Astrocyte of the spinal cord (primary cell): ENCODE measurements around the gene CRNN.

Experiments
- DNase-seq: peaks from one replicate; pipeline ENCODE4 v3.0.0; 2011; ENCODE audit warnings: low read depth, low spot score
- H3K4me3 ChIP-seq: 2 replicates; pipeline ENCODE4 v1.5.1; 2011; ENCODE audit warnings: low read depth, mild to moderate bottlenecking, low read length, moderate library complexity
- CTCF ChIP-seq: IDR thresholded peaks from 2 replicates; pipeline ENCODE4 v1.5.1; 2012; ENCODE audit warnings: low read depth, mild to moderate bottlenecking, low read length, inconsistent platforms
- in situ Hi-C: cut with HindIII; loops from 2 replicates; pipeline ENCODE4 v1.10.0; 2017; ENCODE audit warnings: low sequenced_read_pairs

The CRNN gene

GRCh38 chr1:152448095-152448494, 34.0 kb upstream of the CRNN start:
- no peak for TF ChIP-seq CTCF
- H3K4me3 ChIP-seq, result no peak overlapping the region
- DNase-seq, result no peak
- in situ Hi-C loops, result no loop called here

- no peak overlapping the region for H3K4me3 ChIP-seq
- no peak for DNase-seq
- TF ChIP-seq CTCF, result no peak
- in situ Hi-C loops, result no loop called here
Observed at GRCh38 chr1:152447484-152447883, 33.4 kb upstream of the CRNN start.

- H3K4me3 ChIP-seq, result no peak overlapping the region
- no peak for DNase-seq
- TF ChIP-seq CTCF, result no peak
- in situ Hi-C loops, result no loop called here
Observed at GRCh38 chr1:152444045-152444444, 30.0 kb upstream of the CRNN start.

GRCh38 chr1:152442765-152443164, 28.7 kb upstream of the CRNN start:
- peak; percentile 16 for DNase-seq
- in situ Hi-C loops, result no loop called here
- TF ChIP-seq CTCF, result no peak
- H3K4me3 ChIP-seq, result no peak overlapping the region

- in situ Hi-C loops, result no loop called here
- no peak for TF ChIP-seq CTCF
- H3K4me3 ChIP-seq, result no peak overlapping the region
- no peak for DNase-seq
Observed at GRCh38 chr1:152442301-152442700, 28.2 kb upstream of the CRNN start.

- DNase-seq, result no peak
- in situ Hi-C loops, result no loop called here
- no peak overlapping the region for H3K4me3 ChIP-seq
- no peak for TF ChIP-seq CTCF
Observed at GRCh38 chr1:152441756-152442155, 27.7 kb upstream of the CRNN start.
